Measurements from ENCODE around the gene TP73.

DNA sequence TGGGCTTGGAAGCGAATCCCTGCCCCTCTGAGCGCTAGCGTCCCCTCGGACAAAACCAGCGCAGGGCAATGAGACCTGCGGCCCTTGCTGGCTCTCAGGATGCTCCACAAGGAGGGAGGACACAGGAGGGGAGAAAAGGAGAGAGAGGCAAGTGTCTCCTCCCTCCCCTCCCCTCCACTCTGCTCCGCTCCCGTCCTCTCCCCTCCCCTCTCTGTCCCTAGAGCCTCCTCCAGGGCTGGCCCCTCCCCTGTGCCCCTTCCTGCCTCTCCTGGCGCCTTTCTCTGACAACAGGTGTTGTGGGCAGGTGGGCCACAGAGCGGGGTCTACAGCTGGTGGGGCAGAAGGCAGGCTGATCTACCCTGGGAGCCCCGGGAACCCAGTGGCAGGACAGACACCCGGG is 35.2 kb downstream of the TP73 start:
- TF ChIP-seq YY1 (IDR thresholded peaks at IDR 0.05; ENCODE audit: insufficient read depth, insufficient read length) = no peak
- TF ChIP-seq ZNF274 (IDR thresholded peaks at IDR 0.05; ENCODE audit: low read depth, low read length) = no peak
- TF ChIP-seq SUZ12 (IDR thresholded peaks at IDR 0.05; ENCODE audit: extremely low read depth, insufficient read depth, insufficient read length) = no peak
